ENCODE results near the gene KLHDC8B.

GRCh38 chr3:49177073-49177472, 5.7 kb downstream of the KLHDC8B start:
- TF ChIP-seq SP1 (IDR thresholded peaks at IDR 0.05; ENCODE audit: low read depth, low read length) (no peak), RAD21 (IDR thresholded peaks at IDR 0.05; ENCODE audit: insufficient read depth, low read depth, low read length) (no peak), JUND (IDR thresholded peaks at IDR 0.05; ENCODE audit: low read depth, low read length) (no peak), POLR2A (IDR thresholded peaks at IDR 0.05; ENCODE audit: low read depth, low read length) (no peak), ASH2L (IDR thresholded peaks at IDR 0.05; ENCODE audit: borderline replicate concordance, low read depth) (no peak), CTCF (IDR thresholded peaks at IDR 0.05 in 2 of 3, conservative IDR thresholded peaks at IDR 0.05 in 1 of 3; ENCODE audit: control insufficient read depth in 2 of 3, extremely low read depth in 1 of 3, insufficient read depth in 1 of 3, low read depth in 3 of 3, low read length in 3 of 3) (no peak), KDM1A (IDR thresholded peaks at IDR 0.05; ENCODE audit: borderline replicate concordance) (no peak), BHLHE40 (IDR thresholded peaks at IDR 0.05; ENCODE audit: borderline replicate concordance in 1 of 2, low read depth in 2 of 2, low read length in 1 of 2) (no peak), EP300 (IDR thresholded peaks at IDR 0.05; ENCODE audit: borderline replicate concordance in 1 of 2, control insufficient read depth in 1 of 2, low read depth in 2 of 2, low read length in 2 of 2) (no peak), POU2F2 (IDR thresholded peaks at IDR 0.05; ENCODE audit: borderline replicate concordance, low read depth, low read length) (no peak), CREM (IDR thresholded peaks at IDR 0.05; ENCODE audit: low read depth) (no peak)
- TF ChIP-seq, protein P1, sequence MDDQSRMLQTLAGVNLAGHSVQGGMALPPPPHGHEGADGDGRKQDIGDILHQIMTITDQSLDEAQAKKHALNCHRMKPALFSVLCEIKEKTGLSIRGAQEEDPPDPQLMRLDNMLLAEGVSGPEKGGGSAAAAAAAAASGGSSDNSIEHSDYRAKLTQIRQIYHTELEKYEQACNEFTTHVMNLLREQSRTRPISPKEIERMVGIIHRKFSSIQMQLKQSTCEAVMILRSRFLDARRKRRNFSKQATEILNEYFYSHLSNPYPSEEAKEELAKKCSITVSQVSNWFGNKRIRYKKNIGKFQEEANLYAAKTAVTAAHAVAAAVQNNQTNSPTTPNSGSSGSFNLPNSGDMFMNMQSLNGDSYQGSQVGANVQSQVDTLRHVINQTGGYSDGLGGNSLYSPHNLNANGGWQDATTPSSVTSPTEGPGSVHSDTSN (IDR thresholded peaks at IDR 0.05; ENCODE audit: insufficient replicate concordance, low read depth, low read length) = no peak
- TF ChIP-seq, protein P2, sequence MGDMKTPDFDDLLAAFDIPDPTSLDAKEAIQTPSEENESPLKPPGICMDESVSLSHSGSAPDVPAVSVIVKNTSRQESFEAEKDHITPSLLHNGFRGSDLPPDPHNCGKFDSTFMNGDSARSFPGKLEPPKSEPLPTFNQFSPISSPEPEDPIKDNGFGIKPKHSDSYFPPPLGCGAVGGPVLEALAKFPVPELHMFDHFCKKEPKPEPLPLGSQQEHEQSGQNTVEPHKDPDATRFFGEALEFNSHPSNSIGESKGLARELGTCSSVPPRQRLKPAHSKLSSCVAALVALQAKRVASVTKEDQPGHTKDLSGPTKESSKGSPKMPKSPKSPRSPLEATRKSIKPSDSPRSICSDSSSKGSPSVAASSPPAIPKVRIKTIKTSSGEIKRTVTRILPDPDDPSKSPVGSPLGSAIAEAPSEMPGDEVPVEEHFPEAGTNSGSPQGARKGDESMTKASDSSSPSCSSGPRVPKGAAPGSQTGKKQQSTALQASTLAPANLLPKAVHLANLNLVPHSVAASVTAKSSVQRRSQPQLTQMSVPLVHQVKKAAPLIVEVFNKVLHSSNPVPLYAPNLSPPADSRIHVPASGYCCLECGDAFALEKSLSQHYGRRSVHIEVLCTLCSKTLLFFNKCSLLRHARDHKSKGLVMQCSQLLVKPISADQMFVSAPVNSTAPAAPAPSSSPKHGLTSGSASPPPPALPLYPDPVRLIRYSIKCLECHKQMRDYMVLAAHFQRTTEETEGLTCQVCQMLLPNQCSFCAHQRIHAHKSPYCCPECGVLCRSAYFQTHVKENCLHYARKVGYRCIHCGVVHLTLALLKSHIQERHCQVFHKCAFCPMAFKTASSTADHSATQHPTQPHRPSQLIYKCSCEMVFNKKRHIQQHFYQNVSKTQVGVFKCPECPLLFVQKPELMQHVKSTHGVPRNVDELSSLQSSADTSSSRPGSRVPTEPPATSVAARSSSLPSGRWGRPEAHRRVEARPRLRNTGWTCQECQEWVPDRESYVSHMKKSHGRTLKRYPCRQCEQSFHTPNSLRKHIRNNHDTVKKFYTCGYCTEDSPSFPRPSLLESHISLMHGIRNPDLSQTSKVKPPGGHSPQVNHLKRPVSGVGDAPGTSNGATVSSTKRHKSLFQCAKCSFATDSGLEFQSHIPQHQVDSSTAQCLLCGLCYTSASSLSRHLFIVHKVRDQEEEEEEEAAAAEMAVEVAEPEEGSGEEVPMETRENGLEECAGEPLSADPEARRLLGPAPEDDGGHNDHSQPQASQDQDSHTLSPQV (IDR thresholded peaks at IDR 0.05) = no peak
- TF ChIP-seq, protein P3, sequence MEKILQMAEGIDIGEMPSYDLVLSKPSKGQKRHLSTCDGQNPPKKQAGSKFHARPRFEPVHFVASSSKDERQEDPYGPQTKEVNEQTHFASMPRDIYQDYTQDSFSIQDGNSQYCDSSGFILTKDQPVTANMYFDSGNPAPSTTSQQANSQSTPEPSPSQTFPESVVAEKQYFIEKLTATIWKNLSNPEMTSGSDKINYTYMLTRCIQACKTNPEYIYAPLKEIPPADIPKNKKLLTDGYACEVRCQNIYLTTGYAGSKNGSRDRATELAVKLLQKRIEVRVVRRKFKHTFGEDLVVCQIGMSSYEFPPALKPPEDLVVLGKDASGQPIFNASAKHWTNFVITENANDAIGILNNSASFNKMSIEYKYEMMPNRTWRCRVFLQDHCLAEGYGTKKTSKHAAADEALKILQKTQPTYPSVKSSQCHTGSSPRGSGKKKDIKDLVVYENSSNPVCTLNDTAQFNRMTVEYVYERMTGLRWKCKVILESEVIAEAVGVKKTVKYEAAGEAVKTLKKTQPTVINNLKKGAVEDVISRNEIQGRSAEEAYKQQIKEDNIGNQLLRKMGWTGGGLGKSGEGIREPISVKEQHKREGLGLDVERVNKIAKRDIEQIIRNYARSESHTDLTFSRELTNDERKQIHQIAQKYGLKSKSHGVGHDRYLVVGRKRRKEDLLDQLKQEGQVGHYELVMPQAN (conservative IDR thresholded peaks at IDR 0.05) = no peak

All from GM12878 (cell line).